SK-N-SH treated with all-trans-retinoic acid at 6 μM for 48 hours (cell line): Measurements from ENCODE around the gene SERPINB6.

Experiments
- ATAC-seq: fragments of 200-7000 bp; cut with Tn5 transposase; 3 replicates; pipeline ENCODE4 v1.9.1; 2020; ENCODE audit warnings: mild to moderate bottlenecking, moderate library complexity
- ARNTL ChIP-seq: fragments of 450-650 bp; formaldehyde crosslinking; IDR thresholded peaks from 2 replicates; pipeline ENCODE4 v1.5.0; 2020; ENCODE audit warnings: low read depth, mild to moderate bottlenecking, moderate library complexity, borderline replicate concordance
- BACH2 ChIP-seq: fragments of 250-450 bp; sonication (Bioruptor Pico); IDR thresholded peaks from 2 replicates; pipeline ENCODE4 v1.9.0; 2021; ENCODE audit warnings: mild to moderate bottlenecking, borderline replicate concordance
- CREB5 ChIP-seq: fragments of 250-450 bp; sonication (Bioruptor Pico); IDR thresholded peaks from 2 replicates; pipeline ENCODE4 v1.5.1; 2020; ENCODE audit warnings: low read depth, mild to moderate bottlenecking, moderate library complexity
- CSDC2 ChIP-seq: fragments of 250-450 bp; sonication (Bioruptor Pico); IDR thresholded peaks from 2 replicates; pipeline ENCODE4 v1.5.0; 2020; ENCODE audit warnings: mild to moderate bottlenecking, moderate library complexity
- CSRNP3 ChIP-seq: fragments of 250-450 bp; sonication (Bioruptor Pico); IDR thresholded peaks from 2 replicates; pipeline ENCODE4 v1.5.1; 2021; ENCODE audit warnings: mild to moderate bottlenecking, moderate library complexity
- ESRRG ChIP-seq: fragments of 250-450 bp; sonication (Bioruptor Pico); IDR thresholded peaks from 2 replicates; pipeline ENCODE4 v1.6.1; 2021; ENCODE audit warnings: mild to moderate bottlenecking
- ISL1 ChIP-seq: fragments of 250-450 bp; sonication (Bioruptor Pico); IDR thresholded peaks from 2 replicates; pipeline ENCODE4 v2.1.2; 2022; ENCODE audit warnings: mild to moderate bottlenecking, moderate library complexity
- OSR1 ChIP-seq: fragments of 250-450 bp; sonication (Bioruptor Pico); IDR thresholded peaks from 2 replicates; pipeline ENCODE4 v1.8.0; 2022; ENCODE audit warnings: moderate library complexity, mild to moderate bottlenecking, inconsistent platforms
- POU6F1 ChIP-seq: fragments of 250-450 bp; sonication (Bioruptor Pico); IDR thresholded peaks from 2 replicates; pipeline ENCODE4 v1.8.0; 2021; ENCODE audit warnings: low read depth, mild to moderate bottlenecking, moderate library complexity, borderline replicate concordance
- PPARA ChIP-seq: fragments of 250-450 bp; sonication (Bioruptor Pico); IDR thresholded peaks from 2 replicates; pipeline ENCODE4 v1.5.0; 2020; ENCODE audit warnings: mild to moderate bottlenecking, borderline replicate concordance
- RARB ChIP-seq: fragments of 250-450 bp; sonication (Bioruptor Pico); IDR thresholded peaks from 2 replicates; pipeline ENCODE4 v1.8.0; 2021; ENCODE audit warnings: mild to moderate bottlenecking, moderate library complexity
- SNAI2 ChIP-seq: fragments of 250-450 bp; sonication (Bioruptor Pico); IDR thresholded peaks from 2 replicates; pipeline ENCODE4 v1.5.0; 2020; ENCODE audit warnings: mild to moderate bottlenecking, moderate library complexity
- TCF4 ChIP-seq: fragments of 250-450 bp; sonication (Bioruptor Pico); IDR thresholded peaks from 2 replicates; pipeline ENCODE4 v1.8.0; 2021; ENCODE audit warnings: mild to moderate bottlenecking, moderate library complexity, borderline replicate concordance
- TOX ChIP-seq: fragments of 250-450 bp; sonication (Bioruptor Pico); IDR thresholded peaks from 2 replicates; pipeline ENCODE4 v1.8.0; 2021; ENCODE audit warnings: mild to moderate bottlenecking, moderate library complexity, borderline replicate concordance
- ZC3H10 ChIP-seq: fragments of 250-450 bp; sonication (Bioruptor Pico); IDR thresholded peaks from 2 replicates; pipeline ENCODE4 v1.5.1; 2021; ENCODE audit warnings: mild to moderate bottlenecking, moderate library complexity
- ZFP3 ChIP-seq: fragments of 250-450 bp; sonication (Bioruptor Pico); IDR thresholded peaks from 2 replicates; pipeline ENCODE4 v1.5.0; 2020; ENCODE audit warnings: mild to moderate bottlenecking, moderate library complexity
- ZFP30 ChIP-seq: fragments of 450-650 bp; formaldehyde crosslinking; IDR thresholded peaks from 2 replicates; pipeline ENCODE4 v1.5.0; 2022; ENCODE audit warnings: mild to moderate bottlenecking, moderate library complexity
- ZNF565 ChIP-seq: fragments of 450-650 bp; formaldehyde crosslinking; conservative IDR thresholded peaks from 2 replicates; pipeline ENCODE4 v1.5.0; 2020; ENCODE audit warnings: low read depth, mild to moderate bottlenecking, moderate library complexity
- ZNF70 ChIP-seq: fragments of 450-650 bp; formaldehyde crosslinking; IDR thresholded peaks from 2 replicates; pipeline ENCODE4 v1.5.0; 2020; ENCODE audit warnings: mild to moderate bottlenecking, moderate library complexity
- ZNF8 ChIP-seq: fragments of 450-650 bp; formaldehyde crosslinking; IDR thresholded peaks from 2 replicates; pipeline ENCODE4 v1.5.0; 2020; ENCODE audit warnings: mild to moderate bottlenecking, moderate library complexity
- TF ChIP-seq, protein P1 (sequence below): fragments of 250-450 bp; sonication (Bioruptor Pico); IDR thresholded peaks from 2 replicates; pipeline ENCODE4 v1.8.0; 2020; ENCODE audit warnings: mild to moderate bottlenecking, moderate library complexity, borderline replicate concordance
- TF ChIP-seq, protein P2 (sequence below): fragments of 250-450 bp; sonication (Bioruptor Pico); IDR thresholded peaks from 2 replicates; pipeline ENCODE4 v1.5.0; 2020; ENCODE audit warnings: mild to moderate bottlenecking, moderate library complexity

SERPINB6 gene

DNA sequence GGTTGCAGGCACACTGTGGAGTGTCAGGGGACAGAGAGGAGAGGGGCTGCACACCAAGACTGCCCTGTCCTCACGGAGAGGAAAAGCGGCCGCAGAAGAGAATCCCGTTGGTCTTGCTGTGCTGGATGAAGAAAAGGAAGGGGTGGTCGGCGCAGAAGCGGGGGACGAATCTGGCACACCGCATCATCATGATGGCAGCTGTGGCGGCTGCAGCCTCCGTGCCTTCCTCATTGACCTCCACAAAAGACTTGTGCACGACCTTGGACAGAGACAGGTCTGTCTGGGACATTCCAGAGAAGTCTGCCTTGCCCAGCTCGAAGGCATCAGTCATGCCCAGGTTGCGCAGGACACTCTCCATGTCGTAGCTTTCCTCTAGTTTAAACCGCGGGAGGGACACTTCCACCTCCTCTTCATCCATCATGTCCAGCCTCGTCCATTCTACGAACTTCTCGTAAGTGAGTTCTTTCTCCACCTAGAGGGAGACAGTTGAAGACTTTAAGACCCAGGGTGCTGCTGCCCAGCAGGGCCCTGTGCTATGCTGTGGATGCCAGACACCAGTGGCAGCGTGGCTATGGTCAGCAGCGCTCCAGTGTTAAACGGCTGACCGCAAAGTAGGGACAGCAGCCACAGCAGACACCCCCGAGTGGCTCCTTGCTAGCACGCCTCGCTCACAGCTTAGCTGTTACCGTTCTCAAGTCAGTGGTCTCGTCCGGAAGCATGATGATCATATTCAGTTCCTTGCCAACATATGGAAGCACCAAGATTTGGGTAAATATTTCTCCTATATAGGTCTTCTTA, 22.9 kb downstream of the SERPINB6 start:
- TF ChIP-seq CREB5 (CRISPR knock-in tag) (no peak), SNAI2 (CRISPR knock-in tag) (no peak), TCF4 (no peak), ZNF70 (no peak), OSR1 (CRISPR knock-in tag) (no peak), ZNF8 (CRISPR knock-in tag) (no peak), ZFP30 (CRISPR knock-in tag) (no peak), PPARA (CRISPR knock-in tag) (no peak), ZNF565 (CRISPR knock-in tag) (no peak), POU6F1 (no peak), CSDC2 (no peak), ZFP3 (no peak), ESRRG (CRISPR knock-in tag) (no peak), ARNTL (CRISPR knock-in tag) (no peak), TOX (no peak), ZC3H10 (CRISPR knock-in tag) (no peak), RARB (CRISPR knock-in tag) (no peak), BACH2 (CRISPR knock-in tag) (no peak)
- TF ChIP-seq, protein P1, sequence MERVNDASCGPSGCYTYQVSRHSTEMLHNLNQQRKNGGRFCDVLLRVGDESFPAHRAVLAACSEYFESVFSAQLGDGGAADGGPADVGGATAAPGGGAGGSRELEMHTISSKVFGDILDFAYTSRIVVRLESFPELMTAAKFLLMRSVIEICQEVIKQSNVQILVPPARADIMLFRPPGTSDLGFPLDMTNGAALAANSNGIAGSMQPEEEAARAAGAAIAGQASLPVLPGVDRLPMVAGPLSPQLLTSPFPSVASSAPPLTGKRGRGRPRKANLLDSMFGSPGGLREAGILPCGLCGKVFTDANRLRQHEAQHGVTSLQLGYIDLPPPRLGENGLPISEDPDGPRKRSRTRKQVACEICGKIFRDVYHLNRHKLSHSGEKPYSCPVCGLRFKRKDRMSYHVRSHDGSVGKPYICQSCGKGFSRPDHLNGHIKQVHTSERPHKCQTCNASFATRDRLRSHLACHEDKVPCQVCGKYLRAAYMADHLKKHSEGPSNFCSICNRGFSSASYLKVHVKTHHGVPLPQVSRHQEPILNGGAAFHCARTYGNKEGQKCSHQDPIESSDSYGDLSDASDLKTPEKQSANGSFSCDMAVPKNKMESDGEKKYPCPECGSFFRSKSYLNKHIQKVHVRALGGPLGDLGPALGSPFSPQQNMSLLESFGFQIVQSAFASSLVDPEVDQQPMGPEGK (CRISPR knock-in tag): no peak
- no peak for ATAC-seq

DNA sequence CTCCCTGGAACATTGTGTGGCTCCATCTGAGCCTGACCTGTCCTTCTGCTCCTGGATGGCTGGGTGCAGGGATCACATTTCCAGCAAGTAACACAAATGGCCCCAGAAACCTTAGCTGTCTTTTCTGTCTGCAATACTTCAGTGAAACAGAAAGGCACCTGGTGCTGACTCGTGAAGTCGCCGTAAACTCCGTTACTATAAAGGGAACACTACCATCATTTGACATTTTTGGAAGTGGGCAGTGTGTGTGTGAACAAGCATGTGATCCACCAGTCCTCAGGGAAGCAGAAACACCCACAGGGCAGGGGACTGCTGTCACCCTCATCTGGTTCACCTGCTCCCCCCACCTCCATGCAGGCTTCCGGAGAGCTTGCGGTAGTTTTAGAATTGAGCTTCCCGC, 23.9 kb downstream of the SERPINB6 start:
- no peak for ATAC-seq

More for the DNA sequence above, 23.9 kb downstream of the SERPINB6 start:
- TF ChIP-seq PPARA (CRISPR knock-in tag) (no peak), TCF4 (no peak), ZNF70 (no peak), SNAI2 (CRISPR knock-in tag) (no peak), ISL1 (CRISPR knock-in tag) (no peak), TOX (no peak), ARNTL (CRISPR knock-in tag) (no peak), CSDC2 (no peak), CSRNP3 (CRISPR knock-in tag) (no peak), ESRRG (CRISPR knock-in tag) (no peak), ZNF8 (CRISPR knock-in tag) (no peak)
- TF ChIP-seq, protein P1 (CRISPR knock-in tag): no peak
- TF ChIP-seq, protein P2, sequence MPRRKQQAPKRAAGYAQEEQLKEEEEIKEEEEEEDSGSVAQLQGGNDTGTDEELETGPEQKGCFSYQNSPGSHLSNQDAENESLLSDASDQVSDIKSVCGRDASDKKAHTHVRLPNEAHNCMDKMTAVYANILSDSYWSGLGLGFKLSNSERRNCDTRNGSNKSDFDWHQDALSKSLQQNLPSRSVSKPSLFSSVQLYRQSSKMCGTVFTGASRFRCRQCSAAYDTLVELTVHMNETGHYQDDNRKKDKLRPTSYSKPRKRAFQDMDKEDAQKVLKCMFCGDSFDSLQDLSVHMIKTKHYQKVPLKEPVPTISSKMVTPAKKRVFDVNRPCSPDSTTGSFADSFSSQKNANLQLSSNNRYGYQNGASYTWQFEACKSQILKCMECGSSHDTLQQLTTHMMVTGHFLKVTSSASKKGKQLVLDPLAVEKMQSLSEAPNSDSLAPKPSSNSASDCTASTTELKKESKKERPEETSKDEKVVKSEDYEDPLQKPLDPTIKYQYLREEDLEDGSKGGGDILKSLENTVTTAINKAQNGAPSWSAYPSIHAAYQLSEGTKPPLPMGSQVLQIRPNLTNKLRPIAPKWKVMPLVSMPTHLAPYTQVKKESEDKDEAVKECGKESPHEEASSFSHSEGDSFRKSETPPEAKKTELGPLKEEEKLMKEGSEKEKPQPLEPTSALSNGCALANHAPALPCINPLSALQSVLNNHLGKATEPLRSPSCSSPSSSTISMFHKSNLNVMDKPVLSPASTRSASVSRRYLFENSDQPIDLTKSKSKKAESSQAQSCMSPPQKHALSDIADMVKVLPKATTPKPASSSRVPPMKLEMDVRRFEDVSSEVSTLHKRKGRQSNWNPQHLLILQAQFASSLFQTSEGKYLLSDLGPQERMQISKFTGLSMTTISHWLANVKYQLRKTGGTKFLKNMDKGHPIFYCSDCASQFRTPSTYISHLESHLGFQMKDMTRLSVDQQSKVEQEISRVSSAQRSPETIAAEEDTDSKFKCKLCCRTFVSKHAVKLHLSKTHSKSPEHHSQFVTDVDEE (CRISPR knock-in tag): no peak
